GM12878 (cell line): ENCODE measurements around the gene PRR5. TPM values are rescaled to one million over a fixed set of nuclear protein-coding genes. Genes with fewer than 3 reads are reported as not detected.
A peak's percentile ranks its signal among the peaks of the same experiment; 100 is the strongest.

ENCODE experiments used
- CHD1 ChIP-seq: IDR thresholded peaks from 2 replicates; pipeline ENCODE4 v1.6.1; 2012; ENCODE audit warnings: low read depth, low read length, improper control_type of control experiment
- DPF2 ChIP-seq: fragments of 450-650 bp; IDR thresholded peaks from 2 replicates; pipeline ENCODE4 v1.6.1; 2017; ENCODE audit warnings: mild to moderate bottlenecking
- EP300 ChIP-seq, 2 experiments: fragments of 150-350 bp in 1 of 2; IDR thresholded peaks; 2 replicates each; pipeline ENCODE4 v1.6.1; 2011 to 2012; ENCODE audit warnings: low read depth in 2 of 2, low read length in 2 of 2, borderline replicate concordance in 1 of 2, improper control_type of control experiment in 1 of 2, inconsistent platforms in 1 of 2; ENCODE audit not compliant: control insufficient read depth in 1 of 2
- FOXK2 ChIP-seq: fragments of 450-650 bp; IDR thresholded peaks from 2 replicates; pipeline ENCODE4 v1.6.1; 2017; ENCODE audit warnings: mild to moderate bottlenecking, moderate library complexity
- NFIC ChIP-seq: IDR thresholded peaks from 2 replicates; pipeline ENCODE4 v1.6.1; 2012; ENCODE audit warnings: low read depth, mild to moderate bottlenecking, inconsistent platforms, low read length, moderate library complexity
- NKRF ChIP-seq: fragments of 450-650 bp; conservative IDR thresholded peaks from 2 replicates; pipeline ENCODE4 v1.6.1; 2017; ENCODE audit warnings: mild to moderate bottlenecking, moderate library complexity
- NRF1 ChIP-seq: conservative IDR thresholded peaks from 2 replicates; pipeline ENCODE4 v1.6.1; 2011; ENCODE audit warnings: mild to moderate bottlenecking, low read depth, low read length, improper control_type of control experiment
- PML ChIP-seq: IDR thresholded peaks from 2 replicates; pipeline ENCODE4 v1.6.1; 2012; ENCODE audit warnings: low read length, inconsistent platforms
- STAT3 ChIP-seq: IDR thresholded peaks from 2 replicates; pipeline ENCODE4 v1.6.1; 2011; ENCODE audit warnings: low read depth, low read length, improper control_type of control experiment
- SUZ12 ChIP-seq: fragments of 200-600 bp; sonication (generic); IDR thresholded peaks from one replicate; pipeline ENCODE4 v1.6.1; 2018; ENCODE audit warnings: antibody characterized with exemption, mild to moderate bottlenecking; ENCODE audit not compliant: unreplicated experiment
- TBL1XR1 ChIP-seq: IDR thresholded peaks from 2 replicates; pipeline ENCODE4 v1.6.1; 2012; ENCODE audit warnings: low read depth, low read length, improper control_type of control experiment
- ZBED1 ChIP-seq: IDR thresholded peaks from 2 replicates; pipeline ENCODE4 v1.6.1; 2016; ENCODE audit warnings: borderline replicate concordance
- ZZZ3 ChIP-seq: IDR thresholded peaks from 2 replicates; pipeline ENCODE4 v1.6.1; 2011; ENCODE audit warnings: low read depth; ENCODE audit not compliant: control insufficient read depth, insufficient read length
- polyA plus RNA-seq, 11 experiments: library from polyadenylated mRNA; depleted of rRNA in 4 of 11; unstranded in 6 of 11; stranded (reverse) in 5 of 11; fragments of >200 nt; fragmentation: Nextera tagmentation in 4 of 11; fragmentation: Illumina TruSeq in 1 of 11; extraction: Ambion mirVana in 4 of 11; extraction: Trizol in 1 of 11; gene quantifications; 1 replicate in 1 of 11; 2 replicates in 10 of 11; pipeline versions ENCODE4 v1.2.1 to v1.2.3, GENCODE V29; 2011 to 2016; ENCODE audit warnings: inconsistent platforms in 2 of 11, missing spikeins in 2 of 11, low read depth in 1 of 11
- total RNA-seq, 4 experiments: library from RNA; depleted of rRNA in 3 of 4; stranded (reverse); fragments of >200 nt in 3 of 4; fragmentation: Illumina TruSeq in 1 of 4; extraction: Trizol in 1 of 4; gene quantifications; 2 replicates each; pipeline versions ENCODE4 v1.2.1 to v1.2.3, GENCODE V29; 2013 to 2021
- TF ChIP-seq, protein P1 (sequence below): IDR thresholded peaks from 2 replicates; pipeline ENCODE4 v1.6.1; 2011; ENCODE audit warnings: borderline replicate concordance, low read depth, mild to moderate bottlenecking, moderate library complexity, low read length; ENCODE audit not compliant: insufficient read depth, poor library complexity, severe bottlenecking
- TF ChIP-seq, protein P2 (sequence below): fragments of 150-350 bp; IDR thresholded peaks from 2 replicates; pipeline ENCODE4 v1.6.1; 2014; ENCODE audit warnings: mild to moderate bottlenecking, low read depth, low read length

Gene PRR5
- total and polyA plus RNA-seq, 10 of the 15 experiments (the other 5 are each of a cell fraction or from before 2014, with no cell fraction given), result 0.03 to 9.4 (median 1.5) TPM

DNA sequence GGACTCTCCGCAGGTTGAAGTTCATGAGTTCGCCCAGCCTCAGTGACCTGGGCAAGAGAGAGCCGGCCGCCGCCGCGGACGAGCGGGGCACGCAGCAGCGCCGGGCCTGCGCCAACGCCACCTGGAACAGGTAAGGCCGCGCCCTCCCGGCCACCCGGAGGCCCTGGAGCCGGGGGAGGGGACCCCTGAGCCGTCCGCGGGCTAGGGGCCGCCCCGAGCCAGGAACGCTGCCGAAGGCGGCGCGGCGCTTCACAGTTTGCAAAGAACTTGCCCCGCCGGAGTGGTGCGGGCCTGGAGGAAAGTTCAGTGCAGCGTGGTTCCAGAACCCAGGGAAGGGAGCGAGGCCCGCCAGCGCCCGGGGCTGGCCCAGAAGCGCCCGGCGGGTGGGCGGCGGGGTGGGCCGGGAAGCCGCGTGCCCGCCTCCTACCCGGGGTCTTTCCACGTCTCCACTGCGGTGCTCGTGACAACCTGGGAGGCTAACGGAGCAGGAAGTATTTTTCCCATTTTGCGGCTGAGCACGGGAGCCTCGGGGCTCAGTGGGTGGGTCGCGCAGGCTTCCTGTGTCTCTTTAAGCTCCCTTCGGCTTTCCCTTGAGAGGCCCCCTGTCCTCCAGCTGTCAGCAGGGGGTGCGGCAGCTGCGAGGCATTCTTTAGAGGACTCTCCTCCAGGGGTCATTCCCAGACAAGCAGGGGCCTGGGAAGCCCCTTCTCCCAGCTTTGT lies 635 bp downstream of the PRR5 start (continued):
- no peak for TF ChIP-seq NKRF
- TF ChIP-seq, protein P1, sequence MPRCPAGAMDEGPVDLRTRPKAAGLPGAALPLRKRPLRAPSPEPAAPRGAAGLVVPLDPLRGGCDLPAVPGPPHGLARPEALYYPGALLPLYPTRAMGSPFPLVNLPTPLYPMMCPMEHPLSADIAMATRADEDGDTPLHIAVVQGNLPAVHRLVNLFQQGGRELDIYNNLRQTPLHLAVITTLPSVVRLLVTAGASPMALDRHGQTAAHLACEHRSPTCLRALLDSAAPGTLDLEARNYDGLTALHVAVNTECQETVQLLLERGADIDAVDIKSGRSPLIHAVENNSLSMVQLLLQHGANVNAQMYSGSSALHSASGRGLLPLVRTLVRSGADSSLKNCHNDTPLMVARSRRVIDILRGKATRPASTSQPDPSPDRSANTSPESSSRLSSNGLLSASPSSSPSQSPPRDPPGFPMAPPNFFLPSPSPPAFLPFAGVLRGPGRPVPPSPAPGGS, result no peak
- TF ChIP-seq ZBED1, result no peak
- no peak for TF ChIP-seq NRF1
- TF ChIP-seq STAT3, result no peak
- no peak for TF ChIP-seq NFIC
- no peak for TF ChIP-seq ZZZ3
- TF ChIP-seq PML, result no peak
- no peak for TF ChIP-seq EP300 (IDR thresholded peaks at IDR 0.05; ENCODE audit: borderline replicate concordance in 1 of 2, control insufficient read depth in 1 of 2, low read depth in 2 of 2, low read length in 2 of 2)
- TF ChIP-seq FOXK2, result no peak
- no peak for TF ChIP-seq TBL1XR1
- TF ChIP-seq SUZ12, result peak; percentile 72
- TF ChIP-seq DPF2, result no peak; the same call in none of the 2 replicates
- TF ChIP-seq, protein P2, sequence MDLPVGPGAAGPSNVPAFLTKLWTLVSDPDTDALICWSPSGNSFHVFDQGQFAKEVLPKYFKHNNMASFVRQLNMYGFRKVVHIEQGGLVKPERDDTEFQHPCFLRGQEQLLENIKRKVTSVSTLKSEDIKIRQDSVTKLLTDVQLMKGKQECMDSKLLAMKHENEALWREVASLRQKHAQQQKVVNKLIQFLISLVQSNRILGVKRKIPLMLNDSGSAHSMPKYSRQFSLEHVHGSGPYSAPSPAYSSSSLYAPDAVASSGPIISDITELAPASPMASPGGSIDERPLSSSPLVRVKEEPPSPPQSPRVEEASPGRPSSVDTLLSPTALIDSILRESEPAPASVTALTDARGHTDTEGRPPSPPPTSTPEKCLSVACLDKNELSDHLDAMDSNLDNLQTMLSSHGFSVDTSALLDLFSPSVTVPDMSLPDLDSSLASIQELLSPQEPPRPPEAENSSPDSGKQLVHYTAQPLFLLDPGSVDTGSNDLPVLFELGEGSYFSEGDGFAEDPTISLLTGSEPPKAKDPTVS, result no peak
- TF ChIP-seq CHD1, result no peak
